ENCODE data around the gene ICAM5. TPM values are rescaled to one million over a fixed set of nuclear protein-coding genes. Genes with fewer than 3 reads are reported as not detected.

ICAM5 gene
- total and polyA plus RNA-seq, 2 experiments from 2014 or later: 0.23 to 0.57 TPM

- no peaks in the 10 kb centered on the region for H3K79me2 ChIP-seq
- H3K27ac ChIP-seq: no peak overlapping the region
- TF ChIP-seq EZH2phosphoT487 (IDR thresholded peaks at IDR 0.05; ENCODE audit: low read depth, severe bottlenecking, unreplicated experiment): no peak
- no peak for TF ChIP-seq EZH2 (IDR thresholded peaks at IDR 0.05; ENCODE audit: borderline replicate concordance)
- TF ChIP-seq CTCF (IDR thresholded peaks at IDR 0.05; ENCODE audit: poor library complexity): no peak
- no peaks in the 10 kb centered on the region for H3K27me3 ChIP-seq
- no peaks in the 10 kb centered on the region for H3K4me1 ChIP-seq (ENCODE audit: insufficient read depth)
- DNase-seq (ENCODE audit: low spot score): no peak
- H3K9me2 ChIP-seq (replicated peaks; ENCODE audit: insufficient read depth): no peaks in the 10 kb centered on the region
- no peaks in the 10 kb centered on the region for H3K36me3 ChIP-seq (replicated peaks; ENCODE audit: insufficient read depth, low read depth)
- H2AFZ ChIP-seq: no peak overlapping the region
- H3K4me3 ChIP-seq: no peak overlapping the region
- no peaks in the 10 kb centered on the region for H4K20me1 ChIP-seq (ENCODE audit: insufficient read depth, poor library complexity, severe bottlenecking)
- H3K9me3 ChIP-seq (ENCODE audit: low read depth): no peaks in the 10 kb centered on the region
- WGBS (ENCODE audit: low lambda C conversion rate, missing lambda C conversion rate): 89% methylated on average over 10 of the region's 10 CpGs
- H3K4me2 ChIP-seq: no peak overlapping the region
These were observed 55.0 kb downstream of the ICAM5 start for GRCh38 chr19:10344780-10345179.

Small RNAs within 50 kb of the gene (small RNA-seq; reads per million reads assigned to genes)
- gene AC011511.1 (not detected), gene AC011511.4 (not detected)

Other genes with a start within 250 kb of the ICAM5 start
- 26.0 and 28.7 TPM in 2 replicates for gene SHFL, start 203.6 kb upstream of the ICAM5 start, total RNA-seq
- 48.7 and 50.9 TPM in 2 replicates for gene SHFL, start 203.6 kb upstream of the ICAM5 start, polyA plus RNA-seq
- 3.9 and 5.9 TPM in 2 replicates for gene ANGPTL6, start 187.3 kb upstream of the ICAM5 start, total RNA-seq
- gene ANGPTL6, start 187.3 kb upstream of the ICAM5 start, polyA plus RNA-seq: 4.7 and 5.5 TPM in 2 replicates
- 15.0 and 15.5 TPM in 2 replicates for gene PPAN, start 183.6 kb upstream of the ICAM5 start, total RNA-seq
- 26.0 and 41.9 TPM in 2 replicates for gene PPAN, start 183.6 kb upstream of the ICAM5 start, polyA plus RNA-seq
- gene P2RY11, start 178.3 kb upstream of the ICAM5 start, total RNA-seq: 2.7 and 3.8 TPM in 2 replicates
- gene P2RY11, start 178.3 kb upstream of the ICAM5 start, polyA plus RNA-seq: 6.1 TPM in 2 replicates
- 138 and 169 TPM in 2 replicates for gene EIF3G, start 170.1 kb upstream of the ICAM5 start, total RNA-seq
- 134 and 157 TPM in 2 replicates for gene EIF3G, start 170.1 kb upstream of the ICAM5 start, polyA plus RNA-seq
- gene DNMT1, start 95.0 kb upstream of the ICAM5 start, total RNA-seq: 35.2 and 55.2 TPM in 2 replicates
- gene DNMT1, start 95.0 kb upstream of the ICAM5 start, polyA plus RNA-seq: 62.3 and 63.5 TPM in 2 replicates
- 14.9 and 16.1 TPM in 2 replicates for gene S1PR2, start 58.6 kb upstream of the ICAM5 start, total RNA-seq
- 8.6 and 11.4 TPM in 2 replicates for gene S1PR2, start 58.6 kb upstream of the ICAM5 start, polyA plus RNA-seq
- gene MRPL4, start 37.7 kb upstream of the ICAM5 start, total RNA-seq: 40.1 and 43.7 TPM in 2 replicates
- 51.4 and 64.1 TPM in 2 replicates for gene MRPL4, start 37.7 kb upstream of the ICAM5 start, polyA plus RNA-seq
- 19.9 and 25.6 TPM in 2 replicates for gene ICAM1, start 18.8 kb upstream of the ICAM5 start, total RNA-seq
- gene ICAM1, start 18.8 kb upstream of the ICAM5 start, polyA plus RNA-seq: 19.6 and 25.2 TPM in 2 replicates
- 4.5 and 7.9 TPM in 2 replicates for gene ICAM4, start 3.0 kb upstream of the ICAM5 start, total RNA-seq
- gene ICAM4, start 3.0 kb upstream of the ICAM5 start, polyA plus RNA-seq: 1.6 and 5.6 TPM in 2 replicates
- 2.6 and 5.8 TPM in 2 replicates for gene ZGLP1, start 19.9 kb downstream of the ICAM5 start, total RNA-seq
- 10.3 TPM in 2 replicates for gene ZGLP1, start 19.9 kb downstream of the ICAM5 start, polyA plus RNA-seq
- gene FDX2, start 26.1 kb downstream of the ICAM5 start, total RNA-seq: 16.9 and 24.9 TPM in 2 replicates
- gene FDX2, start 26.1 kb downstream of the ICAM5 start, polyA plus RNA-seq: 45.1 and 49.3 TPM in 2 replicates
- 11.7 and 16.4 TPM in 2 replicates for gene RAVER1, start 43.6 kb downstream of the ICAM5 start, total RNA-seq
- gene RAVER1, start 43.6 kb downstream of the ICAM5 start, polyA plus RNA-seq: 35.5 and 42.0 TPM in 2 replicates
- gene ICAM3, start 49.7 kb downstream of the ICAM5 start, total RNA-seq: 5.2 and 5.3 TPM in 2 replicates
- 11.7 and 16.8 TPM in 2 replicates for gene ICAM3, start 49.7 kb downstream of the ICAM5 start, polyA plus RNA-seq
- gene TYK2, start 90.6 kb downstream of the ICAM5 start, total RNA-seq: 52.4 and 63.6 TPM in 2 replicates
- gene TYK2, start 90.6 kb downstream of the ICAM5 start, polyA plus RNA-seq: 94.3 and 108 TPM in 2 replicates
- gene CDC37, start 113.6 kb downstream of the ICAM5 start, total RNA-seq: 124 and 144 TPM in 2 replicates
- 196 and 224 TPM in 2 replicates for gene CDC37, start 113.6 kb downstream of the ICAM5 start, polyA plus RNA-seq
- 1.3 and 2.8 TPM in 2 replicates for gene PDE4A, start 130.6 kb downstream of the ICAM5 start, total RNA-seq
- gene PDE4A, start 130.6 kb downstream of the ICAM5 start, polyA plus RNA-seq: 4.3 and 5.8 TPM in 2 replicates
- gene KEAP1, start 213.4 kb downstream of the ICAM5 start, total RNA-seq: 47.2 and 48.2 TPM in 2 replicates
- 44.7 and 66.8 TPM in 2 replicates for gene KEAP1, start 213.4 kb downstream of the ICAM5 start, polyA plus RNA-seq
- 0.17 and 0.56 TPM in 2 replicates for gene S1PR5, start 227.5 kb downstream of the ICAM5 start, total RNA-seq
- 0.38 and 0.75 TPM in 2 replicates for gene S1PR5, start 227.5 kb downstream of the ICAM5 start, polyA plus RNA-seq